Medulla oblongata (tissue), 1 donor: Measurements from ENCODE around the gene OLFML2A.
A peak's percentile ranks its signal among the peaks of the same experiment; 100 is the strongest.

ENCODE experiments used
- DNase-seq: peaks from one replicate; pipeline ENCODE4 v3.0.0-alpha.2; 2015; ENCODE audit errors: extremely low spot score

OLFML2A gene

DNA sequence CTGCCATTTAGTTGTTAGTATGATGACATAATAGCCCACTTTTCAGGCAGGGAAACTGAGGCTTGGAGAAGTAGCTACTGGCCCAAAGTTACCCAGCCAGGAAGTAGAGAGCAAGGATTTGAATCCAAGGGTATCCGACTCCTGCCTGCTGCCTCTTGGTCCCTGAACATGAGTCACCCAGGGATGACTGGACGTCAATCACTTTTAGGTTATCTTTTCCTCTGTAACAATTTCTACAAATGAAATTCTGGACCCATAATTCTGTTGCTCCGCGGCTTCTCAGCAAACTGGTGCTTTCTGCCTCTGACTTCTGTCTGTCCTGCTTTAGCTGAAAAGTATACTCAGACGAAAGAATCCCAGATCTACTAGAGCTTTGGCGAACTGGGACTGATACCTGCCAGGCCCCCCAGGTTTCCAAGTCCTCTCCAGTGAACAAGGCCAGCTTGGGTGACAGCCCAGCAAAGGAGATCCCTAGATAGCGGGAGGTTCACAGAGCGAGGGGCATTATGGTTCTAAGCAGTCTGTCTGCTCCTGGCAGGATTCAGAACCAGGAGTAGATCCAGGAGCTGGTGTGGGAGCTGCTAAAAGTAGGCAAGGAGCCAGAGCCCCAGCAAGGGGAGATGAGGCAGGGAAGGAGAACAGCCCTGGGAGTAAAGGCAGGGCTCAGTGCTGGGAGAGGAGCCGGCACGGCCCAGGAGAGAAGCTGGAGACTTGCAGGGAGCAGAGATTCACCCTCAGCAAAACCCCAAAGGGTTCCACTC is 20.6 kb downstream of the OLFML2A start:
- DNase-seq, result no peak

DNA sequence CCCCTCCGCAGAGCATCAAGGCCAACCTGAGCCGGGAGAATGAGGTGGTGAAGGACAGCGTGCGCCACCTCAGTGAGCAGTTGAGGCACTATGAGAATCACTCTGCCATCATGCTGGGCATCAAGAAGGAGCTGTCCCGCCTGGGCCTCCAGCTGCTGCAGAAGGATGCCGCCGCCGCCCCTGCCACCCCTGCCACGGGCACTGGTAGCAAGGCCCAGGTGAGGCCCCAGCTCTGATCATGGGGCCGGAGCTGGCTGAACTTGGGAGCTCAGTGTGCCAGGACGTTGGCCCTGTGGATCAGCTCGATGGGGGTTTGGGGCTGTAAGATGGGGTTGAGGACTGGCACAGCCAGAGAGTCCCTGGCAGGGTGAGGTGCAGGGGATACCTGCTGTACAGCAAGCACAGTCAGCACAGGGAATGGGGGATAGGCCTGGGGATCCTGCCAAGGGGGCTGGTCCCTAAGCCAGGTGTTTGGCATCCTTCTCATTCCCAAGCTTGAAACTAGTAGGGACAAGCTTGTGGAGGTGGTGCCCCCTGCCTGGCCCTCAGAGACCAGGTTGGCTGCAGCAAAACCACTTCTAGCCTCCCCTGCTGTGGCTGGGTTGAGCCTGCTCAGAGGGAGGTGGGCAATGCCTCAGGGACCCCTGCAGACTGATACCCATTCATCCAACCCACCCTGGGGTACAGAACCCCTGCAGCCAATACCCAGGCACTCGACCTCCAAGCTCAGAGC is 22.5 kb downstream of the OLFML2A start:
- DNase-seq, result no peak

DNA sequence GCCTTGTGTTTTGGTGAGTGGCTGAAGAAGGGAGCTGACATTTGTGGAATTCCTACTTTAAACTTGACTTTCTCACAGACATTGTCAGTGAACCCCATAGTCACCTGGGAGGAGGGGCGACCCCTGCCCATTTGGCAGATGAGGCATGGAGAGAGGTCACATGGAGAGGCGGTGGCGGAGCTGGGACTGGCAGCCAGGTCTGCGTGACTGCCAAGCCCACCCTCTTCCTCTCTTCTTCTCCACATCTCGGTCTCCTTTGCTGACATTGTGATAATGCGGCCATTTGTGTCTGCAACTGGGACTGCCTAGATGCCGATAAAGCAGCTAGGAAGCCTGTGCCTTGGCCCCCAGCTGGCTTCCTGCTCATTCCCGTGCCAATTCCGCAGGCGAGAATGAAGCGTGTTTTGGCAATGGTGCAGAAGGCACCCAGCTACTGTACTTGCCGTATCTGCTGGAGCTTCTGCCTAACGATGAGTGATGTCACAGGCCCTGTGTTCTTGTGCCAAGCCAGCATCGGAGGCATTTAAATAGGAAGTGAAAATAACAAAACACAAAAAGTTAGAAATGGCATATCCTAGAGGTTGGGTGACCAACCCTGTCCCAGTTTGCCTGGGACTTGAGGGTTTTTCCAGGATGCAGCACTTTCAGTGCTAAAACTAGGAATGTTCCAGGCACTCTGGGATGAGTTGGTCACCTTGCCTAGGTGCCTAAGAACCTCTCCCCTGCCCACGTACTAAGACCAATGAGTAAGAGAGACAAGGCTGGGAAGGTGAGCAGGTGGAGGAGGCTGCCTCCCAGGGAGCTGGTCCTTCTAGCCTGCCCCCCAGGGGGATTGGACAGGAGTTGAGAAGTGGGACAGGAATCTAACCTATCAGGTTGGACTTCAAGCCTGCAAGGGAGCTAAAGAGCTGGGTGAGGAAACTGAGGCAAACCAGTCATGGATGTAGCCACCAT is 23.6 kb downstream of the OLFML2A start:
- peak; percentile 70 for DNase-seq

DNA sequence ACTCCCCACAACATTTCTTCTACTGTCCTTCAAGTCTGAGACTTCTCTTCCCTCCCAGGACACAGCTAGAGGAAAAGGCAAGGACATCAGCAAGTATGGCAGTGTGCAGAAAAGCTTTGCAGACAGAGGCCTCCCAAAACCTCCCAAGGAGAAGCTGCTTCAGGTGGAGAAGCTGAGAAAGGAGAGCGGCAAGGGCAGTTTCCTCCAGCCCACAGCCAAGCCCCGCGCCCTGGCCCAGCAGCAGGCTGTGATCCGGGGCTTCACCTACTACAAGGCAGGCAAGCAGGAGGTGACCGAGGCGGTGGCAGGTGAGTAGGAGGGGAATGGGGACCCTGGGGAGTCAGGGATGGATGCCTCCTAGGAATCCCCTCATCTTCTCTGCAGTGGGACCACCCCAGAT is 24.4 kb downstream of the OLFML2A start:
- no peak for DNase-seq

DNA sequence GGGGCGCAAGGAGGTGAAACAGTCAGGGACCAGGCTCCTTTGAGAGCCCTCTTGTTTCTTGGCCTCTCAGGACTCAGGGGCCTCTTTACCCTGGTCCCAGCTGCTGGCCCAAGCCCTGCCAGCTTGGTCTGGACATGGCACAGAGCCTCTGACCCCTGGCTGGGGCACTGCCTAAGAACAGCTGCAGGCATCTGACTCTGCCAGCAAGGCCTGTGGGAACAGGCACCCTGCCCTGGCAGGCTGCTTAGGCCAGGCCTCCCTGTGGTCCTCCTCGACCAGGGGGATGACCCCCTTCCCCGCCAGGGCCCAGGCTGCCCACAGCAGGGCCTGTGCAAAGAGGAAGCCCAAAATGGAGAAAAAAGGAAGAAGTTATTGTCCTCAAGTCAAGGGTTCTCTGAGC is 25.5 kb downstream of the OLFML2A start:
- no peak for DNase-seq

DNA sequence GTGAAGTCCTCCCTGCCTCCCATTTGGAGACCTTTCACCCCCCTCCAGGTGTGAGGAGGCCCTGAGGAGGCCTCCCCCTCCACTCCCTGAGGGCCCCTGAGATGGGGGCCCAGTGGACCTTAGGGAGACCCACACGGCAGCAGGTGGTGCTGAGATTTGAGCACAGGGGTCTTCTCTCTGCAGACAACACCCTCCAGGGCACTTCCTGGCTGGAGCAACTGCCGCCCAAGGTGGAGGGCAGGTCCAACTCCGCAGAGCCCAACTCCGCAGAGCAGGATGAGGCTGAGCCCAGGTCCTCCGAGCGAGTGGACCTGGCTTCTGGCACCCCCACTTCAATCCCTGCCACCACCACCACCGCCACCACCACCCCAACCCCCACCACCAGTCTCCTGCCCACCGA is 27.0 kb downstream of the OLFML2A start:
- DNase-seq, result no peak

DNA sequence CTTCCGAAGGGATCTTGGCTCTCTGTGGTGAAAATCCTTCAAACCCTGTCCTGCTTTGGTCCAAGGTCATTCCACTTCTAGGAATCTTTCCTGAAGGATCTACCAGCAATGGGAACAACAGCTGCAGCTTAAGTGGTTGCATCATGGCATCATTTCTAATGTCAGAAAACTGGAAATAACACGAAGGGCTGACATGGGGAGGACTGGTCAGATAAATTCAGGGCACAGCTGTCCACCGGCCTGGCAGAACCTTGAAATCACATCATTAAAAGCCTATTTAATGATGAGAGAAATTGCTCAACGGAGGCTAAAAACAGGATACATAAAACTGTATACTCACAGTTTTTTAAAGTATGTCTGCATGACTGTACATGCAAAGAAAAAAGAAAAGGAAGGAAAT is 28.3 kb downstream of the OLFML2A start:
- DNase-seq, result no peak

DNA sequence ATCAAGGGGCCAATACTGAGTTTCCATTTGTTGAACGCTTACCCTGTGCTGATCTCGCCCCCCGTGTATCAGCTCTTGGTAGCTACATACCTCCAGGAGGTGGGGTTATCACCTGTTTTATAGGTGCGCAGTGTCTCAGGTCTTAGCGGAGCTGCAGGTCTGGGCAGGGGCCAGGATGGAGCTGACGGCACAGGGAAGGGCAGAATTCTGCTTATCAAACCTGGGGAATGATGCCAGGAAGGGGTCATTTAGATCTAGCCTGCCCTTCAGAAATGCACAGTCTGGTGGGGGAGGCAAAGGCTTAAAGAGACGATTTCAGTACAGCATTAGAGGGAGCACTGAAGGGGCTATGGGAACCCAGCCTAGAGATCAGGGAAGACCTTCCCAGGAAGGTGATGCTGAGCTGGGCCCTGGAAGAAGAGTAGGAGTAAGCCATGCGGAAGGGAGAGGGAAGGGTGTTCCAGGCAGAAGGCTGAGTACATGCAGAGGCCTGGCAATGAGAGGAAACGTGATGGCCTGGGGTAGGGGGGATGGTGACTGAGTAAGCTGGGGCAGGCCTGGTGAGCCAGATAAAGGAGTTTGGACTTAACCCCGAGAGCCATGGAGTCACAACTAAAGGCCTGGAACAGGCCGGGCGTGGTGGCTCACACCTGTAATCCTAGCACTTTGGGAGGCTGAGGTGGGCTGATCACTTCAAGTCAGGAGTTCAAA is 31.5 kb downstream of the OLFML2A start:
- no peak for DNase-seq

DNA sequence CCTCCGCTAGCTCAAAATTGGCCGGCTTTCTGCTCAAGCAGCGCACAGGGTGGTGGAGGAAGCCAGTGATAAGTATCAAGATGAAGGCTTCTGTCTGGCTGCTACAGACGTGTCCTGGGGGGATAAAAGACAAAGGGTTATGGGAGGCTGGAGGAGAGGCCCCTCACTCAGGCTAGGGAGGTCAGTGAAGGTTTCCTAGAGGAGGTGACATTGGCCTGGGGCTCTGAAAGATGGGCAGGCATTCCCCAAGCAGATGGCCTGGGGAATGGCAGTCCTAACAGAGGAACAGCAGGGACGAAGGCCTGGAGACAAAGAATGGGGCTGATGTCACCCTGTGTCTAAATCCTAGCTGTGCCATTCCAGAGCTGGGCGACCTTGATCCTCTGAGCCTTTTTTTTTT is 32.3 kb downstream of the OLFML2A start:
- no peak for DNase-seq

DNA sequence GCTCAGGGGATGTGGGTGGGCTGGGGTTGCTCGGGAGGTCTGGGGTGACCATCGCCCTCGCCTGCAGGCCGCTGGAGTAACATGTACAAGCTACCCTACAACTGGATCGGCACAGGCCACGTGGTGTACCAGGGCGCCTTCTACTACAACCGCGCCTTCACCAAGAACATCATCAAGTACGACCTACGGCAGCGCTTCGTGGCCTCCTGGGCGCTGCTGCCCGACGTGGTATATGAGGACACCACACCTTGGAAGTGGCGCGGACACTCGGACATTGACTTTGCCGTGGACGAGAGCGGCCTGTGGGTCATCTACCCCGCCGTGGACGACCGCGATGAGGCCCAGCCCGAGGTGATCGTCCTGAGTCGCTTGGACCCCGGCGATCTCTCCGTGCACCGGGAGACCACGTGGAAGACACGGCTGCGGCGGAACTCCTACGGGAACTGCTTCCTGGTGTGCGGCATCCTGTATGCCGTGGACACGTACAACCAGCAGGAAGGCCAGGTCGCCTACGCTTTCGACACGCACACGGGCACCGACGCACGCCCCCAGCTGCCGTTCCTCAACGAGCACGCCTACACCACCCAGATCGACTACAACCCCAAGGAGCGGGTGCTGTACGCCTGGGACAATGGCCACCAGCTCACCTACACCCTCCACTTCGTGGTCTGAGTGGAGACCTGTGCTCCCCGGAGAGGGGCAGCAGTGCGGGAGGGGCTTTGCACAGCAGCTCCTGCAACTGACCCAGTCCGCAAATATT is 33.0 kb downstream of the OLFML2A start:
- no peak for DNase-seq

DNA sequence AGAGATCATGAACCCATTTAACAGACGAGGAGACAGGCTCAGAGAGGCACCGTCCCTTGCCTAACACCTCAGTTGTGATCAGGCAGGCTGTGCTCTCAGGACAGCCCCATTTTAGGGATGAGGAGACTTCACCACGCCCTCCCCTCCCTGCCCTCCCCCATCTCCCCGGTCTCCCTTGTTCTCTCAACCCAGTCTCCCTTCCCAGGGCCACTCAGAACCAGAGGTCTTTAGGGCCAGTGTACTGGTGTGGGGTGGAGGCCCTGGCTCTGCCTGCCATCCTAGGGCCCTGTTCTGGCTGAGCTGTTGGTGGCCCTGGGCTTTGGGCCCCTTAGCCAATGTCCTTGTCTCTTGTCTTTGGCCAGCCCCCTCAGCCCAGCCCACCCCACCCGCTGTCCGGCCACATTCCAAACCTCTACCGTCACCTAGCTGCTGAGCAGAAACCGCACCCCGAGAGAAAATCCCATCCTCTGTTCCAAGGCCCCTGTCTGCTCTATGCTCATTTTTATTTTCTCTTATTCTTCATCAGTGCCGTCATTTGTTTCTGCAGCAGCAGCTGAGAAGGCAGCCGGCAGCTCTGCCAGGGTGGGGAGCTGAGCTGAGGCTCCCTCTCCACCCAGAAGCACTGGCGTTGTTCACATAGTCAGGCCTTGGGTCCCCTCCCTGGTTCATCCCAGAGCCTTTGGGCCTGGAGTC is 33.9 kb downstream of the OLFML2A start:
- no peak for DNase-seq

DNA sequence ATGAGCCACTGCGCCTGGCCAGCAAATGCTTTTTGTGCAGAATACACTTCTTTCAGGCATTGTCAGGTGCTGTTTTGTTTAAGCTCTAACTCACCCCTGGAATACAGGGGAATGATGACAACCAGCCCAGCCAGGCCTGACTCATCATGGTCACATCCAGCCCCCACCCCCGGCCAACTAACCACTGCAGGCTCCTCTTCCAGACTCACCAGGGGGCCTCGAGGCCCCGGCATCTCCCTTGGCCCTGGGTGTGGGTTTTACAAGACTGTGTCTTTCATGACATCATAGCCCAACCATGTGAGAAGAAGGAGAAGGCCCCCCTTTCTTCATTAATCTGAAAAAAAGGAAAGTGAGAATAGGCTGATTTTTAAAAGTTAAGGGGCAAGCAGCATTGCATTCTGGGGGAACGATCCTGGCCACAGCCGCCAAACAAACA is 35.5 kb downstream of the OLFML2A start:
- no peak for DNase-seq

DNA sequence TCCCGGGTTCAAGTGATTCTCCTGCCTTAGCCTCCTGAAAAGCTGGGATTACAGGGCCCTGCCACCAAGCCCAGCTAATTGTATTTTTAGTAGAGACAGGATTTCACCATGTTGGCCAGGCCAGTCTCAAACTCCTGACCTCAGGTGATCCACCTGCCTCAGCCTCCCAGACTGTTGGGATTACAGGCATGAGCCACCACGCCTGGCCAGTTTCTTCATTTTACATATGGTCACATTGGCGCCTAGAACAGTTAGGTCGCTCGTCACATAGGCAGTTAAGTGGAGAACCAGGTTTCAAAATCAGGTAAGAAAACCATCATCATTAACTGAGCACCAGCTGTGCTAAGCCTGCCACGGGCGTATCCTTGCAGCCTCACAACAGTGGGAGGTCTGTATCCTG is 36.1 kb downstream of the OLFML2A start:
- no peak for DNase-seq

DNA sequence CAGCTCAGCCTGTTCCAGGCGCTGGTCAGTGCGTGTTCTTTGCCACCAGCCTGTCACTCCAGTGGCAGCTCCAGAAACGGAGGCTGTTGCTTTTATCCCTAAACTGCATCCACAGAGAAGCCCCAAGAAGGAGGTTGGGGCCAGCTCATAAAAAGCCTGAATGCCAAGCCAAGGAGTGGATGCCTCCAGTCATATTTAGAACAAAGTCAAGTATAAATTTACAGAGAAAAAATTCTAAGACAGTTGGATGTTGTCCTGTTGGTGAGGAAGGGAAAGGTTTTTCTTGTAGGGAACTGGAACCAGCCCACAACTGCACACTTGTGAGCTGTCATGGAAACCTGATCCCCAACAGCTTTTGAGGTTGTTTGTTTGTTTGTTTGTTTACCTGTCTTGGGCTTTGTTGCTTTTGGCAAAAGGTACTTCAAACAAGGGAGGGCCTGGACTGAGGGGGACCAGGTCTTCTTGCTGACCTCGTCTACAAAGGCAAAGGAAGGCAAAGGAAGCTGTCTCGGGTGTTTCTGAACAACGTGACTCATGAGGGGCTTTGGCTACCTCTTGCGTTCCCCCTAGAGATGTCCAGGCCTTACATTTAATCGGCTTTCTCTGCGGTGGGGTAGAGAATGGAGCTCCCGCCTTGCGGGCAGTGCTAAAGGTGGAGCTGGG is 36.7 kb downstream of the OLFML2A start:
- DNase-seq, result no peak

DNA sequence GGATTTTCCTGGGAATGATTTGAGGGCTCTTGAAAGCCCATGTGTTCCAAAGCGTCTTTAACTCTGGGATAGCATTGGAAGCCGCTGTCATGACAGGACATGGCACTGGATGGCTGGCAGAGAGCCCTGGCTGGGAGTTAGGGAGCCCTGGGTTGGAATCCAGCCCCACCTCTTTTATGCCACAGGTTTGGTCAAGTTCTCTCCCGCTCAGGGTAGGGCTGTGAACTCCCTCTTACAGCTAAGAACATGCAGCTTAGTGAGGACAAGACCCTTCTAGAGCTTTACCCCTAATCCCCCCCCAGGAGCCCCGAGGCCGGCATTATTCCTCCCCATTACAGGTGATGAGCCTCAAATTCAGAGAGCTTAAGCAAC is 37.2 kb downstream of the OLFML2A start:
- no peak for DNase-seq

DNA sequence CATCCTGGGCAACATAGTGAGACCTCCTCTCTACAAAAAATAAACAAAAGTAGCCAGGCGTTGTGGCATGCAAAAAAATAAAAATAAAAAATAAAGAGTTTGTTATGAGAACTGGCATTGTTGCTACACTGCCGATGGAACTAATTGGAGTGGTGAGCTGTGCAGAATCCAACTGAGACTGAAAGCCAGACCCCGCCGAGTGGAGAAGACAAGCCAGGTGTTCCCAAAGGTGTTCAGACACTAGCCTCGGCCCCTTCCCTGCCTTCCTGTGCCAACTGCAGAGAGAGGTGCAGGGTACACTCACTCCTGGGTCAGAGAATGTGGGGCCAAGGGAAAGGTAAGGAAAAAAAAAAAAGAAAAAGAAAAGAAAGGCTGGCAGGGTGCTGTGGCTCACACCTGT is 38.7 kb downstream of the OLFML2A start:
- DNase-seq, result no peak

DNA sequence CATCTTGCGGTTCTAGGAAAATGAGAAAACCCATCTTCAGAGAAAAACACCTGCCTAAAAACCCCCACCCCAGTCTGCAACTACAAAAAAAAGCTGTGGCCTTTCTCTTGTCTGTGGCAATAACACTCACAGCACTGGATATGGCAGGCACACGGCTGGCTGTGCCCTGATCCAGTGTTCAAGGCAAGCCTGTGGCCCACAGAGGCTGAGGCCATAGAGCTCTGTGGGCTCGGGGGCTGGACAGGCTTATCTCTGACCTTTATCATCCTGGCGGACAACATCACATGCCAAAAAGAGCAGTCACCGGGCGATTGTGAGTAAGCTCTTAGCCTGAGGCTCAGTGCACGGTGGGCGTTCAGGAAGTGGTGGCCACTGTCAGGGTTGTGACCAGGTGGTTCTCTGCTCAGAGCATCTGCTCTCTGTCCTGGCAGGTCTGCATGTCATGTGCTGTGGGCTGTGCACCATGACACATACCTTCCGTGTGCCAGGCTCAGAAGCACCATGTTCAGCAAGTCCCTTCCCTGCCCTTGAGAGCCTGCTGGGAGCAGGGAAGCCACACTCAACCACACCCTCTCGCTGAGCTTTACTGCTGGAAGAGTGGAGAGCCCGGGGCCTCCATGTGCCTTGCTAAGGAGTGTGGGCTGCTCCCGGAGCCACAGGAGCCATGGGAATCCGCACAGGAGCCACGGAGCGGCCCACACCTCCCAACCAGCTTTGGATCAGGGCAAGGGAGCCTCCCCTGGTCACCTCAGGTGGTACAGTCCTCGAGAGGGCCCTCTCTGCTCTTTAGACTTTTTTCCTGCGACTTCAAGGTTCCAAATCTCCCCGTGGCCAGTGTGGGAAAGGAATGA is 41.7 kb downstream of the OLFML2A start:
- no peak for DNase-seq

DNA sequence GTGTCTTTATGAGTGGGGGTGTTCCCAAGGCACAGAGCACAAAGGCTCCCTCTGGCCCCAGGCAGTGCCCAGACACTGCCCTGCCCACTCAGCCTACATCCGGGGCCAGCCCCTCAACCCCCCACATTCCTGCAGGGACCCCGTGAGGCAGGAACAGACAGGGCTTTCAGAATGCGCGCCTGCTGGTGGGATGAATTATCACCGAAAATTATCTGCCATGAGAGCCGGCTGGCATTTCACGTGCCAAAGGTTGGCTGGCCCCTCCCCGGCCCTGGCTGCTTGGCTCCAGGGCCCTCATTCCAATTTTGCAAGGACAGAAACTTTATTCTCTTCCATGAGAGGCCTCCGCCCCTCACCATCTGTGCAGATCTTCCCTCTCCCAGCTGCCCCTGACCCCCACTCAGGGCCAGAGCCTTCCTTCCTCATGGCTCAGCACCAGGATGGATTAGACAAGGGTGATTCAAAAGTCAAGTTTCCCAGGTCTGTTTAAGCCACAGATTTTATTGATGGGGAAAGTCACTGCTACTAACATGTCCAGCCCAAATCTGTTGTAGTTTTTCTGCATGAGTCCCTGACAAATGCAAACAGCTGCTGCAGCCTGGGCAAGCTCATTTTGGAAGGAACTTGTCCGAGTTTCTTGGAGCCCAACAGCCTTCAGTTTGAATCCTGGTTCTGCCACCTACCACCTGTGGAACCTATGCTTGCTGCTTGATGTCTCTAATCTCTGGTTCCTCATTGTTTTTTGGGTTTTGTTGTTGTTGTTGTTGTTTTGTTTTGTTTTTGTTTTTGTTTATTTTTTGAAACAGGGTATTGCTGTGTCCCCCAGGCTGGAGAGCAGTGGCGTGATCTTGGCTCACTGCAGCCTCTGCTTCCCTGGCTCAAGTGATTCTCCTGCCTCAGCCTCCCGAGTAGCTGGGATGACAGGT is 44.0 kb downstream of the OLFML2A start:
- no peak for DNase-seq
